DND-41 (cell line): ENCODE measurements around the gene FNDC8.
A peak's percentile ranks its signal among the peaks of the same experiment; 100 is the strongest.

Experiments
- ATAC-seq: fragments of 200-7000 bp; cut with Tn5 transposase; 3 replicates; pipeline ENCODE4 v1.9.1; 2021; ENCODE audit warnings: low read depth; ENCODE audit not compliant: insufficient read depth
- DNase-seq: peaks from one replicate; pipeline ENCODE4 v3.0.0-alpha.2; 2020
- H2AFZ ChIP-seq: 2 replicates; pipeline ENCODE4 v1.6.0; 2012; ENCODE audit warnings: low read depth, low read length
- H3K27ac ChIP-seq: 2 replicates; pipeline ENCODE4 v1.5.1; 2012; ENCODE audit warnings: low read length, inconsistent platforms
- H3K27me3 ChIP-seq: fragments of 200-600 bp; sonication (generic); 2 replicates; pipeline ENCODE4 v1.6.0; 2012; ENCODE audit warnings: low read length, mild to moderate bottlenecking, inconsistent platforms; ENCODE audit not compliant: insufficient read depth, poor library complexity
- H3K36me3 ChIP-seq: 2 replicates; pipeline ENCODE4 v1.5.1; 2012; ENCODE audit warnings: low read length, inconsistent platforms; ENCODE audit not compliant: insufficient read depth
- H3K4me1 ChIP-seq: 2 replicates; pipeline ENCODE4 v1.5.1; 2012; ENCODE audit warnings: mild to moderate bottlenecking, low read length; ENCODE audit not compliant: insufficient read depth
- H3K4me2 ChIP-seq: 2 replicates; pipeline ENCODE4 v1.6.0; 2012; ENCODE audit warnings: mild to moderate bottlenecking, moderate library complexity, low read length, inconsistent platforms; ENCODE audit not compliant: insufficient read depth
- H3K4me3 ChIP-seq, 2 experiments: fragments of 200-600 bp in 1 of 2; shearing (Covaris generic) in 1 of 2; 2 replicates each; pipeline ENCODE4 v1.5.1; 2012 to 2016; ENCODE audit warnings: inconsistent platforms in 2 of 2, low read length in 2 of 2, mild to moderate bottlenecking in 2 of 2, low read depth in 1 of 2, moderate library complexity in 1 of 2
- H3K79me2 ChIP-seq: 2 replicates; pipeline ENCODE4 v1.6.0; 2012; ENCODE audit warnings: low read length, inconsistent platforms; ENCODE audit not compliant: insufficient read depth
- H3K9ac ChIP-seq: 2 replicates; pipeline ENCODE4 v1.6.0; 2012; ENCODE audit warnings: low read depth, mild to moderate bottlenecking, inconsistent platforms, low read length, moderate library complexity
- H3K9me3 ChIP-seq: 2 replicates; pipeline ENCODE4 v1.5.1; 2012; ENCODE audit warnings: low read length, moderate library complexity, mild to moderate bottlenecking, inconsistent platforms; ENCODE audit not compliant: insufficient read depth, severe bottlenecking
- H4K20me1 ChIP-seq: 2 replicates; pipeline ENCODE4 v1.6.0; 2012; ENCODE audit warnings: low read length; ENCODE audit not compliant: insufficient read depth
- EZH2 ChIP-seq: IDR thresholded peaks from 3 replicates; pipeline ENCODE4 v1.6.1; 2012; ENCODE audit warnings: borderline replicate concordance, low read depth, mild to moderate bottlenecking, moderate library complexity, low read length, inconsistent platforms; ENCODE audit not compliant: severe bottlenecking
- TF ChIP-seq, protein P1 (sequence below): IDR thresholded peaks from 2 replicates; pipeline ENCODE4 v1.5.1; 2012; ENCODE audit warnings: borderline replicate concordance, low read length, moderate library complexity, mild to moderate bottlenecking; ENCODE audit not compliant: poor library complexity, severe bottlenecking; ENCODE audit errors: extremely low read depth

FNDC8 gene

DNA sequence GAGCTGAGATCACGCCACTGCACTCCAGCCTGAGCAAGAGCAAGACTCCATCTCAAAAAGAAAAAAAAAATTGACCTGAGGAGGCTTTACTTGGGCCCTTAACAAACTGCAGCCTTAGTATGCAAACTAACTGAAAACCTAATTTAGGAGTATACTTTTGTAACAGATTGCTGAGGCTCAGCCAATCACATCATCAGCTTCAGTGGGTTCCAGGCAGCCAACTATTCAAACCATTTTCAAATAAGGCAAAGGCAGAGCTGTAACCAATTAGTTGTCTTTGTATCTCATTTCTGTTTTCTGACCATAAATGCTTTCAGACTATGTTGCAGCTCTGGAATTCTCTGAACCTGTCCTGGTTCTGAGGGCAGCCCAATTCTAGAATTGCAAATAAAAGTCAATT lies 25.7 kb upstream of the FNDC8 start:
- TF ChIP-seq EZH2, result no peak
- TF ChIP-seq, protein P1, sequence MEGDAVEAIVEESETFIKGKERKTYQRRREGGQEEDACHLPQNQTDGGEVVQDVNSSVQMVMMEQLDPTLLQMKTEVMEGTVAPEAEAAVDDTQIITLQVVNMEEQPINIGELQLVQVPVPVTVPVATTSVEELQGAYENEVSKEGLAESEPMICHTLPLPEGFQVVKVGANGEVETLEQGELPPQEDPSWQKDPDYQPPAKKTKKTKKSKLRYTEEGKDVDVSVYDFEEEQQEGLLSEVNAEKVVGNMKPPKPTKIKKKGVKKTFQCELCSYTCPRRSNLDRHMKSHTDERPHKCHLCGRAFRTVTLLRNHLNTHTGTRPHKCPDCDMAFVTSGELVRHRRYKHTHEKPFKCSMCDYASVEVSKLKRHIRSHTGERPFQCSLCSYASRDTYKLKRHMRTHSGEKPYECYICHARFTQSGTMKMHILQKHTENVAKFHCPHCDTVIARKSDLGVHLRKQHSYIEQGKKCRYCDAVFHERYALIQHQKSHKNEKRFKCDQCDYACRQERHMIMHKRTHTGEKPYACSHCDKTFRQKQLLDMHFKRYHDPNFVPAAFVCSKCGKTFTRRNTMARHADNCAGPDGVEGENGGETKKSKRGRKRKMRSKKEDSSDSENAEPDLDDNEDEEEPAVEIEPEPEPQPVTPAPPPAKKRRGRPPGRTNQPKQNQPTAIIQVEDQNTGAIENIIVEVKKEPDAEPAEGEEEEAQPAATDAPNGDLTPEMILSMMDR, result no peak

DNA sequence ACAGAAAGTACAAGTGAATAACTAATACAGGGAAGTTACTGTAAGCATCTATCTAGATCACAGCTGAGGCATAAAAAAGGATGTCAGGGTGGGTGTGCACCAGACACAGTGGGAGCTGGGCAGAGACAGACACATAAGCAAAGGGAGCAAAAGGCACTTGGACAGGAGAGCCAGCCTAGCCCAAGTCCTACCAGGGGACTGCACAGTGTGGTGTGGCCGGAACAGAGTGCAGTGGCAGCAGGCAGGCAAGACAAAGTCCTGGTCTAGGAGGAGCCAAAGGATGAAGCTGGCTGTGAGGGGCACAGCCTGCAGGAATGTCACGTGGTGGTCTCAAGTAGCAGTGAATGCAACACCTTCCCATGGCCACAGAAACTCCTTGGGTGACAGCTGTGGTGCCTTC lies 23.6 kb upstream of the FNDC8 start:
- no peaks in the 10 kb centered on the region for H3K27me3 ChIP-seq
- no peak overlapping the region for H2AFZ ChIP-seq
- H3K27ac ChIP-seq, result 0 out of 2 replicates have a peak overlapping the region, but pooled peaks have one; percentile 22
- no peaks in the 10 kb centered on the region for H3K4me1 ChIP-seq
- no peak for DNase-seq
- H3K9ac ChIP-seq, result no peak overlapping the region
- H3K9me3 ChIP-seq, result no peaks in the 10 kb centered on the region
- ATAC-seq, result 0 out of 3 replicates have a peak, but pooled peaks have one; percentile 10
- no peak overlapping the region for H3K4me3 ChIP-seq
- TF ChIP-seq EZH2, result no peak
- TF ChIP-seq, protein P1, result no peak
- no peaks in the 10 kb centered on the region for H4K20me1 ChIP-seq
- peaks cover 49% of the 10 kb centered on the region for H3K36me3 ChIP-seq
- no peak overlapping the region for H3K4me2 ChIP-seq
- no peaks in the 10 kb centered on the region for H3K79me2 ChIP-seq

More for the DNA sequence above, 25.7 kb upstream of the FNDC8 start:
- H4K20me1 ChIP-seq, result no peaks in the 10 kb centered on the region
- no peaks in the 10 kb centered on the region for H3K9me3 ChIP-seq
- H3K4me3 ChIP-seq, result no peak overlapping the region
- no peak overlapping the region for H2AFZ ChIP-seq
- H3K4me1 ChIP-seq, result no peaks in the 10 kb centered on the region
- no peaks in the 10 kb centered on the region for H3K27me3 ChIP-seq
- H3K27ac ChIP-seq, result no peak overlapping the region
- DNase-seq (no peak), ATAC-seq (no peak)
- H3K36me3 ChIP-seq, result peaks cover 31% of the 10 kb centered on the region
- H3K79me2 ChIP-seq, result no peaks in the 10 kb centered on the region
- H3K4me2 ChIP-seq, result no peak overlapping the region
- H3K9ac ChIP-seq, result no peak overlapping the region

DNA sequence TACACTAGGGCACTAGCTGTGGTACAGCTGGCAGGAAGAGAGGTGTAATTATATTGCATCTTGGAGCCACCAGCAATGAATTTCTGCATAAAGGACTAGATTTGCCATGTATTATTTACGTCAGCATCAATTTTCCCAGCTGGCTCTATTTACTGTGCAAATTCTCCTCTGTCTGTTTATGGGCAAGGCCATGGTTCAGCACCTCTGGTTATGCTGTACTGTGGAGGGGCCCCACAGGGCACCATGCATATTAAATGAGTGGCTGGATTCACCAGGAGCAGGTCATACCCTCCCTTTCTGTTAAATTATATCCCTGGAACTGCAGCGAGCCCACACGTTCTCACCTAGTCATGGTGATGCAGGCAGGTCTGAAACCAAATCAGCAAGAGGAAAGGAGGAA lies 21.5 kb upstream of the FNDC8 start:
- no peak overlapping the region for H3K27ac ChIP-seq
- H2AFZ ChIP-seq, result no peak overlapping the region
- no peak overlapping the region for H3K4me2 ChIP-seq
- TF ChIP-seq, protein P1, result no peak
- TF ChIP-seq EZH2, result no peak
- no peaks in the 10 kb centered on the region for H3K27me3 ChIP-seq
- peaks cover 67% of the 10 kb centered on the region for H3K36me3 ChIP-seq
- ATAC-seq (no peak), DNase-seq (no peak)
- H3K4me3 ChIP-seq, result no peak overlapping the region
- no peak overlapping the region for H3K9ac ChIP-seq
- H4K20me1 ChIP-seq, result no peaks in the 10 kb centered on the region
- H3K4me1 ChIP-seq, result no peaks in the 10 kb centered on the region
- H3K9me3 ChIP-seq, result no peaks in the 10 kb centered on the region
- H3K79me2 ChIP-seq, result no peaks in the 10 kb centered on the region

DNA sequence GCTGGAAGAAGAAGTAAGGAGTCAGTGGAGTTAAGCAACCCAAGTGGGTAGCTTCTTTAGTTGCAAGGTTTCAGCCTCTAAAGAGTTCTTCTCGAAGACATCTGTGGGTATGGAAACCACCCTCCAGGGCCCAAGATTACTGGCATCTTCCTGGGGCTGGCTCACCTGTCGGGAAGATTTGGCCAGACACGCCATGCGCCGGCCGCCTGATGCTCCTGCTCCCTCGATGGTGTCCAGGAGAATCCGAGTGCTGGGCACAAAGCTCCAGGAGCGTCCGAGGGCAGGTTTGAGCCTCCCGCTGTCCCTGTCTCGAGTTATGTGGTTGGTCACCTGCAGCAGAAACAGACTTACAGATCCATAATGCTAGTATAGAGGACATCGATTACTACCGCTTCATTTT lies 20.4 kb upstream of the FNDC8 start:
- no peak for ATAC-seq
- Histone ChIP-seq H3K9ac (no peak overlapping the region), H3K9me3 (no peaks in the 10 kb centered on the region), H3K79me2 (no peaks in the 10 kb centered on the region), H3K4me2 (no peak overlapping the region), H2AFZ (no peak overlapping the region), H4K20me1 (no peaks in the 10 kb centered on the region), H3K36me3 (peaks cover 78% of the 10 kb centered on the region), H3K27me3 (no peaks in the 10 kb centered on the region), H3K27ac (no peak overlapping the region), H3K4me3 (no peak overlapping the region), H3K4me1 (no peaks in the 10 kb centered on the region)
- TF ChIP-seq, protein P1, result no peak
- TF ChIP-seq EZH2, result no peak
- DNase-seq, result no peak
